Pons (tissue), 1 donor: ENCODE results near the gene CDH5.

ENCODE experiments used
- DNase-seq: peaks from one replicate; pipeline ENCODE4 v3.0.0-alpha.2; 2016; ENCODE audit warnings: low spot score

Gene CDH5

GRCh38 chr16:66374176-66374575, 7.7 kb downstream of the CDH5 start:
- DNase-seq: no peak

- DNase-seq: no peak
Observed at GRCh38 chr16:66375451-66375850, 9.0 kb downstream of the CDH5 start.

- DNase-seq: no peak
Observed at GRCh38 chr16:66376114-66376513, 9.6 kb downstream of the CDH5 start.

- DNase-seq: no peak
Observed at GRCh38 chr16:66376577-66377305, 10.2 kb downstream of the CDH5 start.

DNA sequence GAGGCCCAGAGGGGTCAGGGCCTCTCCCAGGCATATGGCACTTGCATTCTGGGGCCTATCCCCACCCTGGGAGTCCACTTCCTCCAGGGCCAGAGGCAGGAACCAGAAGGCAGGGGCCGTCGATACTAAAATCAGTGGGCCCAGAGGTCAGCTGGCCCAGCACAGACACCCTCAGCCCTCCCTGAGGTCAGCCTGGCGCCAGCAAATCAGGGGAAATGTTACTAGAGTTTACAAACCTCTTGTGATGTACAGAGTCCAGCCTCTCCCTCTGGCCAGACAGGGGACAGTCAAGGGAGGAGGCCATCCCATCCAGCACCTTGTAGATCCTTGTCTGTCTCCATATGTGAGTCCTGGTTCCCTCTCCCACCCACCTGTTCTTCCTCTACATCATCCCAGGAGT, 10.8 kb downstream of the CDH5 start:
- no peak for DNase-seq

GRCh38 chr16:66378741-66379570, 12.5 kb downstream of the CDH5 start:
- DNase-seq: no peak

DNA sequence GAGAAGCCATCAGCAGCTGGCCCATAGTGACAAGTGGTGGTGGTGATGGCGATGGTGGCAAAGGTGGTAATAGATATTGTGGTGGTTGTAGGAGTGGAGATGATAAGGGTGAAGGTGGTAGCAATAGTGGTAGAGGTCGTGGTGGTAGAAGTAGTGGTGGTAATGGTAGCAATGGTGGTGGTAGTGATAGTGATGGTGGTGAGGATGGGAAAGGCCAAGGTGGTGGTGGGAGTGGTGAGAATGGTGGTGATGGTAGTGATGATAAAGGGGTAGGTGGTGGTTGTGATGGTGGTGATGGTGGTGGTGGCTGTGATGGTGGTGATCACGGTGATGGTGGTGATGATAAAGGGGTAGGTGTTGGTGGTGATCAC, 13.1 kb downstream of the CDH5 start:
- no peak for DNase-seq

DNA sequence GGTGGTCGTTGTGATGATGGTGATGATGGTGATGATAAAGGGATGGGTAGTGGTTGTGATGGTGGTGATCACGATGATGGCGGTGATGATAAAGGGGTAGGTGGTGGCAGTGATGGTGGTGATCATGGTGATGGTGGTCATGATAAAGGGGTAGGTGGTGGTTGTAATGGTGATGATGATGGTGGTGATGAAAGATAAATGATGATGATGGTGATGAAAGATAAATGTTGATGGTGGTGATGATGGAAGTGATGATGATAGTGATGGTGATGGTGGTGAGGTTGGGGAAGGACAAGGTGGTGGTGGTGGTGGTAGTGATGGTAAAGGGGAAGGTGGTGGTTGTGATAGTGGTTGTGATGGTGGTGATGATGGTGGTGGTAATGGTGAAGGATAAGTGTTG, 13.9 kb downstream of the CDH5 start:
- no peak for DNase-seq

DNA sequence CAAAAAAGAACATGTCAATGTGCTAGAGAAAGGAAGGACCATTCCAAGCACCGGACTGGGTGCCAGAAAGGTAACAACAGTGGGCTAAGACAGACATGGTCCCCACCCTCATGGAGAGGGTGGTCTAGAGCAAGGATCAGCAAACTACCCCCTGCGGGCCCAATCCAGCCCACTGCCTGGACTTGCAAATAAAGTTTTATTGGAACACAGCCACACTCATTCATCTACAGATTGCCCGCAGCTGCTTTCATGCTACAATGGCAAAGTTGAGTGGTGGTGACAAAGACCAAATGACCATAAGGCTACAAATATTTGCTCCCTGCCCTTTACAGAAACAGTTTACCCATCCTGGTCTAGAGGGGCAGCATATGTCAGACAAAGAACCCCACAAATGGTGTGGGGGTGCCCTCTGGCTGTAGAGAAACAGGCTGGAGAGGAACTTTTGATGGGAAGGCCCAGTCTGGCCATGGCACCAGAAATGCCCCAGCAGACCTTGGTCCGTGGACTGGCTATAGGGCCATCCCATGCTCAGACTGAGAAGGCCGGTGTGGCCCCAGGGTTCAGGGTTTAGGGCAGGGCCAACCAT, 15.2 kb downstream of the CDH5 start:
- no peak for DNase-seq

- peak; percentile 9 for DNase-seq
Observed at GRCh38 chr16:66382171-66382965, 15.9 kb downstream of the CDH5 start.

GRCh38 chr16:66382966-66383299, 16.4 kb downstream of the CDH5 start:
- no peak for DNase-seq

- DNase-seq: no peak
Observed at GRCh38 chr16:66383551-66383950, 17.1 kb downstream of the CDH5 start.

- no peak for DNase-seq
Observed at GRCh38 chr16:66385415-66385814, 18.9 kb downstream of the CDH5 start.

GRCh38 chr16:66386629-66387622, 20.4 kb downstream of the CDH5 start:
- DNase-seq: no peak

DNA sequence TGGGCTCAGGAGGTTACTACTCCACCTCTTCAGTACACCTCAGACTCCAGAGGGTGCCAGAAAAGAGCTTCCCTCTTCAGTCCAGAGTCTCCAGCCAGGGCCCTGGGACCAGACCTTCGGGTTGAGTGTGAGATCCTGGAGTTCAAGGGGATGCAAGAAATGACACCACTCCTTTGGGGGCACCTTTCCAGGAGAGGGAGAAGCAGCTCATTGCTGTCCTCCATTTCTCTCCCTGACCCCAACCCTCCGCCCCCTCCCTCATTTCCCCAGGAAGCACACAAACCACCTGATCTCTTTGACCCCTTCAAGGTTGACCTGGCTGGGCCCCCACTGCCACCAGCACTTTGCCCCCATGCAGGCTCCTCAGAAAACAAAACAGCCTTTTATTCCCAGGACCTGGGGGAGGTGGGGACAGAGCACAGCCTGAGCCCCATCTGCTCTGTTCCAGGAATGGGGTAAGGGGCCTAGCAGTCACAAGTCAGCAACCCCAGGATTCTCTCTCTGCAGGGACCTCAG, 21.4 kb downstream of the CDH5 start:
- DNase-seq: no peak

DNA sequence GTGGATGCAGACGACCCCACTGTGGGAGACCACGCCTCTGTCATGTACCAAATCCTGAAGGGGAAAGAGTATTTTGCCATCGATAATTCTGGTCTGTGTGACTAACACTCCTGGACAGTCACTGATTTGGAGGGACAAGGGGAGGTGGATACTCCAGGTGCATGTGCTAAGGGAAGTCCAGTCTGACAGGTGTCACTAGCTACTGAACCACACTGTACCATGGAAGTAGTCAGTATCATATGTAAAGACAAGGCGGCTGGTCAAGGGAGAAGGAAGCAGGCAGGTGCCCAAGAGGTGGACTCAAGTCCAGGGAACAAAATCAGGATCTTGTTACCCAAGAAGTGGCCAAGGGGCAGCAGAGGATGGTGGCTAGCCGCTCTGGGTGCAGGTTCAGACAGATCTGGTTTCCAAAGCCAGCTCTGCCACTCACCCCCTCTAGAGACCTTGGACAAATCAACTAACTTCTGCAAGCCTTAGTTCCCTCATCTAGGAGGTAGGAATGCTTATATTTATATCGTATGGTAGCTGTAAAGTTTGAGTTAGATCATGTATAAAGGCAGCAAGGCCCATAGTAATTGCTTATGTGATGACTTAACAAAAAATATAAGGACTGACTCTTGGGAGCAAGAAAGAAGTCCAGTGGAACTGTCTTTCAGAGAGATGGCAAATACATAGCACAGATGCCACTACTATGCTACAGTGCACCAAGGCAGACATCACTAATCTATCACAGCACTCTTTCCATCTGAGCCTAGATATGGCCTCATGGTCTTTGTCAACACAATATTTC, 22.1 kb downstream of the CDH5 start:
- no peak for DNase-seq

- DNase-seq: no peak
Observed at GRCh38 chr16:66389256-66390176, 23.0 kb downstream of the CDH5 start.

- no peak for DNase-seq
Observed at GRCh38 chr16:66390346-66391108, 24.0 kb downstream of the CDH5 start.
